Measurements from ENCODE around the gene HSPD1.

The HSPD1 gene

DNA sequence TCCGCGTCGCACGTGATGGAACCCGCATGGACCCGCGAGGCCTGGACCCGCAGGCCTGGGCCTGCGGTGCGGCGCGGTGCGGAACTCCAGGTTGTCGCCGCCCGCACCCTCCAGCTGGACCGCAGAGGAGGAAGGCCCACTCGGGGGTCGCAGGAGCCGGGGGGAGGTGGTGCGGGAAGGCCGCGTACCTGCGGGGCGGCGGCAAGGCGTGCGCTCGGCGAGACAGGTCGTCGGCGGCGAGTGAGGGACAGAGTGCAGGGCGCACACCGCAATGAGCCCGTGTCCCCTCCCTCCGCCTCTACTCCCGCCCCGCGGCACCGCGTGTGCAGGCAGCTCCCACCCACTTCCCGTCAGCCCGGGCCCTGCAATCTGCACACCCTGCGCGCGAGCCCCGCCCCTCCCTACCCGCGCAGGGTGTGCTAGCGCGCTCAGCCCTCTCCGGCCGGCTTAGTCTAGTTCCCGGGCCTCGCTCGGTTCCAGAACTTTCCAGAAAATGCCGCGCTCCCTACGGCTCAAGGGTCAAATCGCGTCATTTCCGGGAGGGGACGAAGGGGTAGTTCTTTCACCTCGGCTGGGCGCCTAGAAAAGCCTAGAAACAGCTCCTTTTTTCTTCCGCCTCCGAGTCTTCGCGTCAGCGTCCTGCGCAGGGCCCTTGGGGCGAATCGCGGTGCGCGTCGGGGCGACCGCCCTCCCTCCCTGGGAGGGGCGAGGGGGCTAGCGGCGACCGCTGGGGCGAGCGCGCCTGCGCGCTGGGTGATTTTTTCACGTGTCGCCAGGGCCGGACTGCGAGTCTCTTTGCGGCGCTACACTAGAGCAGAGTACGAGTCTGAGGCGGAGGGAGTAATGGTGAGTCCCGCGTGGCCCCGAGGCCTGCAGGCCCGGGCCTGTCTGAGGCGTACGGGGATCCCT lies at the start of gene HSPD1, which contains the start of gene HSPE1:
TSS of gene HSPD1 (minus strand) at position 247 of the 909 bp plus-strand sequence. CDS start 992 bp downstream, outside the sequence.
TSS of gene HSPE1 (plus strand) at position 786 of the 909 bp plus-strand sequence. CDS start at position 844, 58 bp downstream.
- Histone ChIP-seq H3K27me3 (ENCODE audit: control insufficient read depth, insufficient read depth, low read length) (no peaks in the 10 kb centered on the region), H3K9me3 (ENCODE audit: control insufficient read depth, insufficient read depth, low read length) (no peaks in the 10 kb centered on the region), H3K9ac (ENCODE audit: low read depth, low read length) (peak within 1 kb of the TSS; percentile 97), H3K4me1 (ENCODE audit: control insufficient read depth, insufficient read depth, low read length) (peaks cover 5% of the 10 kb centered on the region), H3K4me3 (ENCODE audit: low read depth, low read length) (peak within 1 kb of the TSS; percentile 86), H3K36me3 (ENCODE audit: control insufficient read depth, insufficient read depth, low read length) (peaks cover 23% of the 10 kb centered on the region)

DNA sequence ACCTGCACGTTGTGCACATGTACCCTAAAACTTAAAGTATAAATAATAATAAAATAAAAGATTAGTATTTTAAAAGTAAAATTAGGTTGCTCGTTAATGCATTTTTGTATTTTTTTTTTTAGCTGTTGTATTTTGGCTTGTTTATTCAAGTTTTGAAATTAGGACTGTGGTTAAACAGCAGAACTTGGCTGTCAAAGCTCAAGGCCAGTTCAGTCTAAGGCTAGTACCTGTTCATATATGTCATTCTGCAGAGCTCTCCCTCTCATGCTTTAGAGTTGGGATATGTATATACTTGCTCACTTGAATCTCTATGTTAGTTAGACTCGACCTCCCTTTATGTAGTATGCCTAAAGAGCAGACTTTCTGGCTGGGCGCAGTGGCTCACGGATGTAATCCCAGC lies 48.9 kb upstream of the HSPD1 start:
- no peaks in the 10 kb centered on the region for H3K27me3 ChIP-seq (ENCODE audit: control insufficient read depth, insufficient read depth, low read length)
- H3K4me3 ChIP-seq (ENCODE audit: low read depth, low read length): no peak overlapping the region
- no peaks in the 10 kb centered on the region for H3K4me1 ChIP-seq (ENCODE audit: control insufficient read depth, insufficient read depth, low read length)
- no peak overlapping the region for H3K9ac ChIP-seq (ENCODE audit: low read depth, low read length)
- no peaks in the 10 kb centered on the region for H3K36me3 ChIP-seq (ENCODE audit: control insufficient read depth, insufficient read depth, low read length)
- no peaks in the 10 kb centered on the region for H3K9me3 ChIP-seq (ENCODE audit: control insufficient read depth, insufficient read depth, low read length)

DNA sequence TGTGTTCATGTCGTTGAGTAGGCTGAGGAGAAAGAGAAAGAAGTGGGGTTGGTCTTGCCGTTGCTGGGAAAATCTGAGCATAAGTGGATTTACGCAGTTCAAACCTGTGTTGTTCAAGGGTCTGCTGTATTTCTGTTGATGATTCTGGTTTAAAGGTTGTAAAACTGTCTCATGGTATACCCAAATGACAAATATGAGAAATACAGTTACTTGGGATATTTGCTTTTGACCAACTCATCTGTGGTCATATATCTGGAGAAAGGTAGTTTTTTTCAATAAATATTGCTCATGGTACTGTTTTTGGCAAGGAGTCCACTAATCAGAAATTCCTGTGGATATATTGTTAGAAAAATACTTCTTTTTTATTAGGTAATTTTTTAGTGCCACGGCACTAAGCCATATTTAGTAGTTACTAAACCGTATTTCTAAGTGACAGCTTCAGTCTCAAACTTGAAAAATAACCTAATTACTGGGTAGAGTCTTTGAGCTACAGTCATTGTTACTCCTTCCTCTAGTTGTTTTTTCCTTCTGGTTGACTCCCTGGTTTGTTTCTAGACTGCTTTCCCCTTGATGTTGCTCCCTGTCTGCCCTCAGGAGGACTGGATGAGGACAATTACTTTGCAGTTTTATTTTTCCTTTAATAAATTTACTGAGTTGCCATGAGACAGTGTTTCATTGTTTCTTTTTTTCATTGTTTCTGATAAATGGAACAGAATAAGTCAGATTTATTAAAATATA lies 47.7 kb upstream of the HSPD1 start:
- Histone ChIP-seq H3K9me3 (ENCODE audit: control insufficient read depth, insufficient read depth, low read length) (no peaks in the 10 kb centered on the region), H3K36me3 (ENCODE audit: control insufficient read depth, insufficient read depth, low read length) (no peaks in the 10 kb centered on the region), H3K4me1 (ENCODE audit: control insufficient read depth, insufficient read depth, low read length) (no peaks in the 10 kb centered on the region), H3K27me3 (ENCODE audit: control insufficient read depth, insufficient read depth, low read length) (no peaks in the 10 kb centered on the region), H3K9ac (ENCODE audit: low read depth, low read length) (no peak overlapping the region), H3K4me3 (ENCODE audit: low read depth, low read length) (no peak overlapping the region)

DNA sequence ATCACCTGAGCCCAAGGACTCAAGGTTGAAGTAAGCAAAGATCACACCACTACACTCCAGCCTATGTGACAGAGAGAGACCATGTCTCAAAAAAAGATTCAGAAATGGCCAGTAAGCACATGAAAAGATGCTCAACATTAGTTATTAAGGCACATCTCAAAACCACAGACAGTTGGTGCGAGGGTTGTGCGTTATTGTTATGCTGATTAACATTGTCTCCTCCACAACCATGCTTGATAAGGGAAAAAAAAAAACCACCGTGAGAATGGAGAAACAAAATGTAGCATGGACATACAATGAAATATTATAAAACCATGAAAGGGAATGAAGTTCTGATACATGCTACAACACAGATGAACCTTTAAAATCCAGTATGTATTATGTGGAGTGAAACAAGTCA lies 43.6 kb upstream of the HSPD1 start:
- no peak overlapping the region for H3K9ac ChIP-seq (ENCODE audit: low read depth, low read length)
- H3K4me3 ChIP-seq (ENCODE audit: low read depth, low read length): no peak overlapping the region
- peaks cover 2% of the 10 kb centered on the region for H3K36me3 ChIP-seq (ENCODE audit: control insufficient read depth, insufficient read depth, low read length)
- H3K27me3 ChIP-seq (ENCODE audit: control insufficient read depth, insufficient read depth, low read length): no peaks in the 10 kb centered on the region
- no peaks in the 10 kb centered on the region for H3K9me3 ChIP-seq (ENCODE audit: control insufficient read depth, insufficient read depth, low read length)
- H3K4me1 ChIP-seq (ENCODE audit: control insufficient read depth, insufficient read depth, low read length): no peaks in the 10 kb centered on the region

DNA sequence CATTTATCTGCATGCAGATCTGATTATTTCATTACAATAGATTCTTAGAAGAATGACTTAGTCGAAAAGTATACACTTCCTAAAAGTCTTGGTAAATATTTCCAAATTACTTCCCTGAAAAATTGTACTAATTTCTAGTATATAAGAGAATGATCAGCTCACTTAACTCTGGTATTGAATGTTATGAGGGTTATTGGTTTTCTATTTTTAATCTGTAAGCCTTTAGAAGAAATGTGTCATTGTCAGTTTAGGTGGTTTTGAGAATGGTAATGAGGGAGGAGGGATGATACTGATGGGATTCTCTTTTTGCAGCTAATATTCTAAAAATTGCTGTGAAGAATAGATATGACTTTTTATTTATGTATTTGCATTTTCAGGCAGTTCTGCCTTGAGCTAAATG lies 40.1 kb upstream of the HSPD1 start:
- H3K4me3 ChIP-seq (ENCODE audit: low read depth, low read length): no peak overlapping the region
- peaks cover 10% of the 10 kb centered on the region for H3K36me3 ChIP-seq (ENCODE audit: control insufficient read depth, insufficient read depth, low read length)
- H3K9ac ChIP-seq (ENCODE audit: low read depth, low read length): no peak overlapping the region
- H3K27me3 ChIP-seq (ENCODE audit: control insufficient read depth, insufficient read depth, low read length): no peaks in the 10 kb centered on the region
- no peaks in the 10 kb centered on the region for H3K4me1 ChIP-seq (ENCODE audit: control insufficient read depth, insufficient read depth, low read length)
- H3K9me3 ChIP-seq (ENCODE audit: control insufficient read depth, insufficient read depth, low read length): no peaks in the 10 kb centered on the region

DNA sequence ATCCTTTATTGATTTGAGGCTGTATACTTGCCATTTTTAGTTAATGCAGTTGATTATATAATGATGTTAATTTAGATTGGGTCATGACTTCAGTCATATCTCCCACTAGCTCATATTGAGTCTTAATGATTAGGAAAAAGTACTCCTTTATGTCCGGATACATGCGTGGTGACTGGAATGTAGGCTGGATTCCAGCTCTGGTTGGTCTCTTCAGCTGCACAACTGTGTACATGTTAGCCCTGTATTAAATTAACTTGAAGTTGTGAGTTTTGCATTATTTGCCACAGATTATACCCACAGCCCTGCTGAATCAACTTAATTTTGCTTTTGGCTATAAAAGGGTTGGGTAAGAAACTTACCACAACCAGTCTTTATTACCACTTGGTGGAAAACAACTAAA lies 38.8 kb upstream of the HSPD1 start:
- H3K27me3 ChIP-seq (ENCODE audit: control insufficient read depth, insufficient read depth, low read length): no peaks in the 10 kb centered on the region
- no peak overlapping the region for H3K4me3 ChIP-seq (ENCODE audit: low read depth, low read length)
- no peak overlapping the region for H3K9ac ChIP-seq (ENCODE audit: low read depth, low read length)
- H3K36me3 ChIP-seq (ENCODE audit: control insufficient read depth, insufficient read depth, low read length): peaks cover 10% of the 10 kb centered on the region
- H3K9me3 ChIP-seq (ENCODE audit: control insufficient read depth, insufficient read depth, low read length): no peaks in the 10 kb centered on the region
- no peaks in the 10 kb centered on the region for H3K4me1 ChIP-seq (ENCODE audit: control insufficient read depth, insufficient read depth, low read length)

DNA sequence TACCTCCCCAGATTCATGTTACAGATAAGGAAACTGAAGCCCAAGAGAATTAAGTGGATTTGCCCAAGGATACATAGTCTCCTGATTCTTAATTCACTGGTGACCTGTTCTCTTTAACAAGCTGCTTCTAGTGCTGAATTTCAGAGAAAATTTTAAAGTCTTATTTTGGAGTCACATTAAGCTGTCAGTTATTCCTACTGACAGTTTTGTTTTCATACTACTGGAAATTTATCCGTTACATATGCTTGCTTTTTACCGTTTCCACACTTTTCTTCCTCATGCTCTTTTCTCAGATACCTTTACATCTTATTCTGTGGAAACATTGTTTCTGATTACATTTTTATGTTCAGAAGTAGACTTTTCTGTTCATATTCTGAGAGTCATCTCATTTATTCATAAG lies 17.5 kb upstream of the HSPD1 start:
- Histone ChIP-seq H3K4me1 (ENCODE audit: control insufficient read depth, insufficient read depth, low read length) (peaks cover 5% of the 10 kb centered on the region), H3K27me3 (ENCODE audit: control insufficient read depth, insufficient read depth, low read length) (no peaks in the 10 kb centered on the region), H3K4me3 (ENCODE audit: low read depth, low read length) (peak overlapping the region; percentile 95), H3K9ac (ENCODE audit: low read depth, low read length) (no peak overlapping the region), H3K9me3 (ENCODE audit: control insufficient read depth, insufficient read depth, low read length) (no peaks in the 10 kb centered on the region), H3K36me3 (ENCODE audit: control insufficient read depth, insufficient read depth, low read length) (no peaks in the 10 kb centered on the region)

DNA sequence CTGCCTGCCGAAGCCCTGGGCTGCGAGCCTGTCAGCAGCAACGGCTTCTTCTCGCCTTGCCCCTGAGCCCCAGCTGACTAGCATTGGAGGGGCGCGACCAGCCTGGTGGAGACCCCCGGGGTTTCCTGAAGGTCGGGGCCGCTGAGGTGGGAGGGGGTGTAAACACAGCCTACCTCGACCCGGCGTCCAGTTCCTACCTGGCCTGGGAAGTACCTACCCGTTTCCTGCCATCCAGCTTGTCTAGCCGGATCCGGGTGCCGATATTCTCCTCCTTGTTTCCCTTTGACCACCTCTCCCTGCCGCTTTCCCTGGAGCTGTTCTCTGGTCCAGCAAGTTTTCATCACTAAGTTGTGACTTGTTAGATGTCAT lies 16.7 kb upstream of the HSPD1 start:
- Histone ChIP-seq H3K36me3 (ENCODE audit: control insufficient read depth, insufficient read depth, low read length) (no peaks in the 10 kb centered on the region), H3K4me3 (ENCODE audit: low read depth, low read length) (peak overlapping the region; percentile 95), H3K9ac (ENCODE audit: low read depth, low read length) (peak overlapping the region; percentile 92), H3K9me3 (ENCODE audit: control insufficient read depth, insufficient read depth, low read length) (no peaks in the 10 kb centered on the region), H3K27me3 (ENCODE audit: control insufficient read depth, insufficient read depth, low read length) (no peaks in the 10 kb centered on the region), H3K4me1 (ENCODE audit: control insufficient read depth, insufficient read depth, low read length) (peaks cover 5% of the 10 kb centered on the region)

DNA sequence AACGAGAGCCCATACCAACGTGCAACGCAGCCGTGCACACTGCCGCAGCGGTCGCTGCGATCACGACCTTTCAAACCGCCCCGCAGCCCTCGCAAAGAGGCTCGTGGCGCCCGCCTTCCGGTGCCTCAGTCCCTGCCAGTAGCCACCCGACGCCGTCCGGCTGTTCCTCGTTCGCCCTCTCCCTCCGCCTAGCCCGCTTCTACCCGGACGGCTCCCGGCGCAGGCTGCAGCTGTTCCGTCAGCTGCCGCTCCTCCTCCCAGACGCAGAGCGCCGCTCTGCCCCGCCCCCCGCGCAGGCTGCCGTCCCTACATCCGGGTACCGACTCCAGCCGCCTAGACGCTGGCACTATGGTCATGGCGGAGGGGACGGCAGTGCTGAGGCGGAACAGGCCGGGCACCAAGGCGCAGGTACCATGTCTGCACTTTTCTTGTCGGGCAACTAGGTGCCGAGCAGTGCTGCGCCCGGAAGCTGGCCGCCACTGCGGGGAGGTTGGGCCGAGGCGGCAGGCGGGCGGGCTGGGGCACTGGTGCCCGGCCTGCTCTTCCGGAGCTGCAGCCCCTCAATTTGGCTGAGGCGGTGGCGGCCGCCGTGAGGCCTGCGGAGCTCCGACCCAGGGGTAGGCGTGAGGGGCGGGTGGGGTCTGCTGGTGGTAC lies 16.2 kb upstream of the HSPD1 start, which contains the start of gene MOB4:
TSS of gene MOB4 (plus strand) at position 328 of the 654 bp plus-strand sequence. CDS start at position 349, 21 bp downstream.
- H3K9ac ChIP-seq (ENCODE audit: low read depth, low read length): peak within 1 kb of the TSS; percentile 92
- peaks cover 4% of the 10 kb centered on the region for H3K4me1 ChIP-seq (ENCODE audit: control insufficient read depth, insufficient read depth, low read length)
- H3K9me3 ChIP-seq (ENCODE audit: control insufficient read depth, insufficient read depth, low read length): no peaks in the 10 kb centered on the region
- H3K4me3 ChIP-seq (ENCODE audit: low read depth, low read length): peak within 1 kb of the TSS; percentile 95
- no peaks in the 10 kb centered on the region for H3K27me3 ChIP-seq (ENCODE audit: control insufficient read depth, insufficient read depth, low read length)
- no peaks in the 10 kb centered on the region for H3K36me3 ChIP-seq (ENCODE audit: control insufficient read depth, insufficient read depth, low read length)

DNA sequence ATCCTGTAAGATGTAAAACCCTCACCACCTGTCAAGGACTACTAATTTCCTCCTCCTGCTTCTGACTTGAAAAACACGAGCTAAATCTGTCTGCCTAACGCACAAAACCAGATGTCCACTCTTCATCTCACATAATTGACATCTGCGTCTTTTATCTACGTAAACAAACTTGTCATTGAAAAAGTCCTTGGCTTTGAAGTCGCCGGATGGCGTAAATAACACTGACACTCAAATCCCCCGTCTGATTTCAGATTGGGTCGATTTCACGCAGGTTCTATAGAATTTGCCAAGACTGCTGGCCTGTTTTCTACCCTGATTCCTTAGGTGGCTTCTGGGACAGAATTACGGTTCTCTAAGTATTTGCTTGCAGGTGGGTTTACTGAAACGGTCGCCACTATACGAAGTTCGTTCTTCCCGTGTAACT lies 15.7 kb upstream of the HSPD1 start:
- H3K4me3 ChIP-seq (ENCODE audit: low read depth, low read length): peak overlapping the region; percentile 95
- peaks cover 2% of the 10 kb centered on the region for H3K4me1 ChIP-seq (ENCODE audit: control insufficient read depth, insufficient read depth, low read length)
- peak overlapping the region; percentile 87 for H3K9ac ChIP-seq (ENCODE audit: low read depth, low read length)
- no peaks in the 10 kb centered on the region for H3K36me3 ChIP-seq (ENCODE audit: control insufficient read depth, insufficient read depth, low read length)
- H3K9me3 ChIP-seq (ENCODE audit: control insufficient read depth, insufficient read depth, low read length): no peaks in the 10 kb centered on the region
- H3K27me3 ChIP-seq (ENCODE audit: control insufficient read depth, insufficient read depth, low read length): no peaks in the 10 kb centered on the region

DNA sequence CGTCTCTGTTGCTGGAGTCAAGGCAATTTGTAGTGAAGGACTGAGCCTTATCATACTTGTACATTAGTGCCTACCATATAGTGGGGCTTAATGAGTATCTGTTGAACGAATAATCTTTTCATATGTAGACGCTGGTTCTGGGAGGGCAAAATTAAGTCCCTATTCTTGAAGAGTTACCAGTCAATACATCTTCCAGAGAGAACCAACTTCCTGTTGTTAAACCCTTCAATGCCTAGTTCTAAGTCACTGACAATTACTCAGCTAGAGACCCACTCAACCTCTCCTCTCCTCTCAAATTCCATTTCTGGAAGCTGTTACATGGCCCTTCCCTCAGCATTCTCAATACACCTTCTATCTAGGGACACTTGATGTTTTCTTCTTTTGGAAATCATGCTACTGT lies 15.1 kb upstream of the HSPD1 start:
- no peaks in the 10 kb centered on the region for H3K27me3 ChIP-seq (ENCODE audit: control insufficient read depth, insufficient read depth, low read length)
- no peaks in the 10 kb centered on the region for H3K4me1 ChIP-seq (ENCODE audit: control insufficient read depth, insufficient read depth, low read length)
- H3K36me3 ChIP-seq (ENCODE audit: control insufficient read depth, insufficient read depth, low read length): no peaks in the 10 kb centered on the region
- H3K9me3 ChIP-seq (ENCODE audit: control insufficient read depth, insufficient read depth, low read length): no peaks in the 10 kb centered on the region
- H3K4me3 ChIP-seq (ENCODE audit: low read depth, low read length): peak overlapping the region; percentile 95
- H3K9ac ChIP-seq (ENCODE audit: low read depth, low read length): no peak overlapping the region

Data from iPS-15b (cell line).